ENCODE measurements around the gene SPPL2A. TPM values are rescaled to one million over a fixed set of nuclear protein-coding genes. Genes with fewer than 3 reads are reported as not detected.

Gene SPPL2A
- total RNA-seq, 1 experiment from 2014 or later, result 64.4 TPM

DNA sequence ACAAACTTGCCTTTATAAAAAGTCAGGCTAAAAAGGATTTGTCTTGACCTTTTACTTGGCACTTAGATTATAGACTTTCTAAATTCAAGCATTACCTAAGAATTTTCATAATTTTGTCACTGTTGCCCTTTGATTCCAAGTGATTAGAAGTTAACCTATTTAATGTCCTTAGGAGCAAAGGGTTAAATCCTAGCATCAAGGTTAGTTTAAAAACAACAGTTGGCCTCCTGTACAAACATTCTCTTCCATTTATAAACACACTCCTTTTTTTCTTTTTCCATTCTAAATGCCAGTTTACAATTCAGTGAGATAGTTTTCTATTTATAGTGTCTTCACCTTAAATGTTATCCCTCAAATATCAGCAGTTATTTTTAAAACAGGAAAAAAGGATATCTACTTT lies 18.4 kb upstream of the SPPL2A start:
- Histone ChIP-seq H3K4ac (ENCODE audit: low read depth, low read length) (no peak overlapping the region), H2BK12ac (ENCODE audit: insufficient read length, low read depth, low read length) (no peak overlapping the region), H2BK120ac (ENCODE audit: low read depth, low read length, poor library complexity, severe bottlenecking) (no peak overlapping the region), H3K79me2 (ENCODE audit: insufficient read depth, low read length) (no peaks in the 10 kb centered on the region), H3K56ac (ENCODE audit: insufficient read length, low read depth, low read length) (no peak overlapping the region), H4K5ac (ENCODE audit: insufficient read length, low read depth, low read length) (no peak overlapping the region), H3K4me1 (ENCODE audit: insufficient read depth, low read length) (no peaks in the 10 kb centered on the region), H2AFZ (ENCODE audit: low read length) (no peak overlapping the region), H3K9me3 (ENCODE audit: control insufficient read depth, low read depth, low read length) (no peaks in the 10 kb centered on the region), H3K27ac (ENCODE audit: insufficient read length, low read depth, low read length) (no peak overlapping the region), H4K8ac (replicated peaks; ENCODE audit: insufficient read length, low read depth, low read length) (no peak overlapping the region), H3K9ac (ENCODE audit: extremely low read depth, insufficient read length, low read length) (no peak overlapping the region), H3K18ac (ENCODE audit: insufficient read length, low read depth, low read length) (no peak overlapping the region), H3K27me3 (ENCODE audit: insufficient read depth, low read length) (no peaks in the 10 kb centered on the region), H3K23me2 (ENCODE audit: insufficient read length, low read depth, low read length, poor library complexity, severe bottlenecking) (no peaks in the 10 kb centered on the region), H3K14ac (ENCODE audit: insufficient read depth, low read length) (no peak overlapping the region), H2BK15ac (ENCODE audit: low read depth, low read length) (no peak overlapping the region), H4K20me1 (ENCODE audit: control insufficient read depth, insufficient read depth, insufficient read length) (no peaks in the 10 kb centered on the region), H4K91ac (ENCODE audit: insufficient read length, low read depth, low read length) (no peak overlapping the region), H2BK5ac (ENCODE audit: insufficient read length, low read length) (no peak overlapping the region), H3K79me1 (ENCODE audit: insufficient read depth, low read depth, low read length, poor library complexity, severe bottlenecking) (no peaks in the 10 kb centered on the region), H2BK20ac (ENCODE audit: low read depth, low read length, poor library complexity, severe bottlenecking) (no peak overlapping the region), H2AK5ac (ENCODE audit: insufficient read length, low read length) (no peak overlapping the region), H3T11ph (ENCODE audit: low read length) (no peak overlapping the region), H3K23ac (ENCODE audit: insufficient read length, low read depth, low read length) (no peak overlapping the region), H3K4me2 (ENCODE audit: insufficient read depth, insufficient read length, low read length) (no peak overlapping the region)
- Mint-ChIP-seq H3K4me3 (no peak overlapping the region), H3K9me3 (no peaks in the 10 kb centered on the region), H3K4me1 (0 out of 4 replicates have a peak, but pooled peaks cover 0 to 5% of the 10 kb centered on the region in 2 experiments), H3K27ac (no peak overlapping the region), H3K36me3 (ENCODE audit: insufficient read depth in 1 of 3, low read depth in 3 of 3) (no peaks in the 10 kb centered on the region), H3K27me3 (ENCODE audit: low read depth) (no peaks in the 10 kb centered on the region; the same call in 1 of the 2 replicates)
- no peak for DNase-seq
- TF ChIP-seq, protein P1, sequence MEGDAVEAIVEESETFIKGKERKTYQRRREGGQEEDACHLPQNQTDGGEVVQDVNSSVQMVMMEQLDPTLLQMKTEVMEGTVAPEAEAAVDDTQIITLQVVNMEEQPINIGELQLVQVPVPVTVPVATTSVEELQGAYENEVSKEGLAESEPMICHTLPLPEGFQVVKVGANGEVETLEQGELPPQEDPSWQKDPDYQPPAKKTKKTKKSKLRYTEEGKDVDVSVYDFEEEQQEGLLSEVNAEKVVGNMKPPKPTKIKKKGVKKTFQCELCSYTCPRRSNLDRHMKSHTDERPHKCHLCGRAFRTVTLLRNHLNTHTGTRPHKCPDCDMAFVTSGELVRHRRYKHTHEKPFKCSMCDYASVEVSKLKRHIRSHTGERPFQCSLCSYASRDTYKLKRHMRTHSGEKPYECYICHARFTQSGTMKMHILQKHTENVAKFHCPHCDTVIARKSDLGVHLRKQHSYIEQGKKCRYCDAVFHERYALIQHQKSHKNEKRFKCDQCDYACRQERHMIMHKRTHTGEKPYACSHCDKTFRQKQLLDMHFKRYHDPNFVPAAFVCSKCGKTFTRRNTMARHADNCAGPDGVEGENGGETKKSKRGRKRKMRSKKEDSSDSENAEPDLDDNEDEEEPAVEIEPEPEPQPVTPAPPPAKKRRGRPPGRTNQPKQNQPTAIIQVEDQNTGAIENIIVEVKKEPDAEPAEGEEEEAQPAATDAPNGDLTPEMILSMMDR (conservative IDR thresholded peaks at IDR 0.05), result no peak
